Left hindlimb (tissue), 1 donor: ENCODE data around the gene BORCS8.
"Not testable (repeated sequence)": the region's sequence is repeated elsewhere in the genome, so short reads cannot be mapped to it uniquely, and the experiment has no call there.

Source experiments
- DNase-seq: peaks from one replicate; pipeline ENCODE4 v3.0.0-alpha.2; 2018

The BORCS8 gene

DNA sequence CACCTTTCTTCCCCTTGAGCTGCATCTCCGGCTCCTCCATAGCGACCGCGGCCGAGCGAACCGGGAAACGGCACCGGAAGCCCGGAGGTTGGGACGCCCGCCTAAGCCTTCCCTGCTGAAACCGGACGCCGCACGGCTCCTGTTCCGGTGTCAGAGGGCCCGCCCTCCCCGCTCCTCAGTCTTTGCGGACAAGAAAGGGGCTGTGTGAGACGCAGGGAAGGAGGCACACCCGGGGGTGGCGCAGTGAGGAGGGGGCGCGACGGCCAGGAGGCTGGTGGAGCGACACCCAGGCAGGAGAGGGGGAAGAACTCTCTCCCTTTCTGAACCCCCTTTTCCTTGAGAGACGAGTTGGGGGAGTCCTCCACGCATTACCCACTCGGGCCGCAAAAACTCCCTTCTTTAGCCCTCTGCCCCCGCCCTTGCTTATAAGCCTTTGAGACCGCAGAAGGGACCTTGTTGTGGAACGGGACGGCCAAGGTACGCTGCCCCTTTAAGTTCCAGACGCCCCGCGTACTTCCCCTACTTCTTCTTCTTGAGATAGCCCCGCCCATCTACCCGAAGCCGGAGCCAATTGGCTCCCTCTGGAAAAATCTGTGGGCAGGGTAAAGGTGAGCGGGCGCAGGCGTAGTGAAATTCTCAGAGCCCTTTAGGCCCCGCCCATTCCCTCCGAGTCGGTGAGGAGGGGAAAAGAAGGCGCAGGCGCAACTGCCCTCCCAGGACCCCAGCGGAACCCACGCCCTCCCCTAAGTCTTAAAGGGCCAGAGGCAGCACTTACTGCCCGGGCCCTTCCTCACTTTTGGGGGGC is at the start of gene BORCS8, which contains the start of gene RFXANK:
Gene BORCS8, minus strand, starts transcription at position 75 of the 805 bp plus-strand sequence. Its CDS starts 35 bp downstream, at position 40.
Gene RFXANK, plus strand, starts transcription at position 181 of the 805 bp plus-strand sequence. CDS start 1,689 bp downstream, outside the sequence.
- DNase-seq = peak; percentile 99

DNA sequence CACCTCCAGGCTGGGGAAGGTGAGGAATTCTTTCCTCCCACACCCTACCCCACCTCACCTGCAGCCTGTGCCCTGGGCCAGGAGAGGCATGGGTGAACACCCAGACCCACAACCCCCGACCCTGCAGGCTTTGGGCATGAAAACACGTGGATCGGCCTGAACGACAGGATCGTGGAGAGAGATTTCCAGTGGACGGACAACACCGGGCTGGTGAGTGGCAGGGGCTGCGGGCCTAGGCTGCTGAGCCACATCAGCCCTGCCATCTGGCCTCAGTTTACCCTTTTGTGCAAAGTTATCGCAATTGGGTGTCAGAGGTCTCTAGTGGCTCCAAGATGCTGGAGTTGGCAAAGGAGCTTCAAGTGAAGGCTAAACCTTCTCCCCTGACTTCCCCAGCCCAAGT is 48.5 kb upstream of the BORCS8 start:
- DNase-seq = no peak

DNA sequence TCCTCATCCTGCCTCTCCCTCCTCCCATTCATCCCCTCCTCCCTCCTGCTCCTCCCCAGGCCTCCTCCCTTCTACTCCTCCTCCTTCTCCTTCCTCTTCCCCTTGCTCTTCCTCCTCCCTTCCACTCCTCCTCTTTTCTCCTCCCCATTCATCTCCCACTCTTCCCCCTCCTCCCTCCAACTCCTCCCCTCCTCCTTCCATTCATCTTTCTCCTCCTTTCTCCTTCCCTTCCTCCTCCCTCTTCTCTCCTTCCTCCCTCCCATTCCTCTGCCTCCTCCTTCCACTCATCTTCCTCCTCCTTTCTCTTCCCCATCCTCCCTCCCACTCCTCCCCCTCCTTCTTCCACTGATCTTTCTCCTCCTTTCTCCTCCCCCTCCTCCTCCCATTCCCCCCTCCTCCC is 47.7 kb upstream of the BORCS8 start:
- DNase-seq = no peak

DNA sequence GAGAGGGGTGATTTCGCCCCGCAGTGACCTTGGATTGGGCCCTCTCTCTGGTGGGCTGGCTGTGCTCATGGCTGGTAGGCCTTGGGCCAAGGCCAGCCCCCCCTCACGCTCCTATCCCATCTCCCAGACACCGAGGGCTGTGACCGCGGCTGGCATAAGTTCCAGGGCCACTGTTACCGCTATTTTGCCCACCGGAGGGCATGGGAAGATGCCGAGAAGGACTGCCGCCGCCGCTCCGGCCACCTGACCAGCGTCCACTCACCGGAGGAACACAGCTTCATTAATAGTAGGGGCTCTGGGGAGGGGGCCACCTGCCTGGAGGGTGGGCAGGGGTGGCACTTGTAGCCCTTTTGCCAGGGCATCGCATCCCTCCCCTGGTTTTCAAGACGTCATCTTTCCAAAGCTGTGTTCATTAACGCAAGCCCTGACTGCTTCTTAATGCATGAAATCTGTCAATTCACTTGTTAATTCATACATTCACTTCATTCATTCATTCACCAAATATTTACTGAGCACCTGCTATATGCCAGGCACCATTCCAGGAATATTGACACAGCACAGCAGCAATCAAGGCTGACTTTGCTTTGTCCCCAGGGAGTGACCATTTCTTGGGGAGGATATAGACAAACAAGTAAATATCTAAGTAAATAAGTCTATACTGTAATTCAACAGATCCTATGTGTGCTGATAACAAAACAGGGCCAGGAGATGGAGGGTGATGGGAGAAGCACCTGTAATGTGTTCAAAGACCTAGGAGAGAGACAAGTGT is 46.4 kb upstream of the BORCS8 start:
- no peak for DNase-seq

DNA sequence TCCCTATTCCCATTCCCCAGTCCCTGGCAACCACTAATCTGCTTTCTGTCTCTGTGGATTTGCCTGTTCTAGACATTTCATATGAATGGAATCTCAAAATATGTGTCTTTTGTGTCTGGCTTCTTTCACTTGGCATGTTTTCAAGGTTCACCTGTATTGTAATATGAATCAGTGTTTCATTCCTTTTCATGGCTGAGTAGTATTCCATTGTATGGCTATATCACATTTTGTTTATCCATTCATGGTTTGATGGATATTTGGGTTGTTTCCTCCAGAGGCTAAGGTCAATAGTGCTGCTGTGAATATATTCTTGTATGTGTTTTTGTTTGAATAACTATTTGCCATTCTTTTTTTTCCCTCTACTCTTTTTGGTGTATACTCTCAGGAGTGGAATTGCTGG is 44.2 kb upstream of the BORCS8 start:
- no peak for DNase-seq

DNA sequence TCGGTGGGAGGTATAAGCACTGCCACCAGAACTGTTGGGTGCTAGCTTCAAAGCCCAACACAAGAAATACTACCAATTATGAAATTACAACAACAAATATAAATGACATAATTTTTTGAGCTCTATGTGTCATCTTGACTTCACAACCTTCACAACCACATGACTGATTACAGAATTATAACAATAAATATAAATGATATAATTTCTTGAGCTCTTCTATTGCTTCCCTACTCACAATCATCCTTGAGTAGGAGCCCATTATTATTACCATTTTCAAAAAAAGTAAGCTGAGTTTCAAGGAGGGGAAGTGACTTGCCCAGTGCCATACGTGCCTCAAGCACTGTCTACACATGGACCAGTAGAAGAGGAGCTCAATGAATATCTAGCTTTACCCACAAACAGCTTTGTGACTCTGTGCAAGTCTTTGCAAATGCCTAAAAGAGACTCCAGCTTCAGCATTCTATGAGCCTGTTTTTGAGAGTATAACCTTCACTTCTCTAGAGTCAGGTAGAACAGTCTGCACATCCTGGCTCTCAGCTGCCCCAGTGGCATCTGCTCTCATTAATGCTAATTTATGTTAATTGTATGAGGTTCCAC is 42.4 kb upstream of the BORCS8 start:
- no peak for DNase-seq

DNA sequence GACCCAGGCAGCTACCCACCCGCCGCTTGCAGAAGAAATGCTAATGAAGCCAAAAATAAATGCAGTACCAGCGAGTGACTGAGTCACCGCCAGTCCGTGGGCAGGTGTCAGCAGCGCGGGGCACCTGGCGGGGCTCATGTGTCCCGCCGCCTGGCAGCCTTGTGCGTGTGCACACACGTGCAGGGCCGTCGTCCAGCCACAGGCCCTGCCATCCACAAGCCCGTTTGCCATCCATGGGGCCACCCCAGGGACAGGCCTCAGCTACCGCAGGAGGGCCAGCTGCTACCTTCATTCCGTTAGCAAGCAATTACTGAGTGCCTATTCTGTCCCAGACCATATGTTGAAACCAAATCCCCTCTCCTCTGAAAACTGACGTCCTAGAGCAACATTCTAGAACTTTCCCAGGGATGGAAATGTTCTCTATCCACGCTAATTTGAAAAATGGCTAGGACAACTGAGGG is 40.3 kb upstream of the BORCS8 start:
- no peak for DNase-seq

DNA sequence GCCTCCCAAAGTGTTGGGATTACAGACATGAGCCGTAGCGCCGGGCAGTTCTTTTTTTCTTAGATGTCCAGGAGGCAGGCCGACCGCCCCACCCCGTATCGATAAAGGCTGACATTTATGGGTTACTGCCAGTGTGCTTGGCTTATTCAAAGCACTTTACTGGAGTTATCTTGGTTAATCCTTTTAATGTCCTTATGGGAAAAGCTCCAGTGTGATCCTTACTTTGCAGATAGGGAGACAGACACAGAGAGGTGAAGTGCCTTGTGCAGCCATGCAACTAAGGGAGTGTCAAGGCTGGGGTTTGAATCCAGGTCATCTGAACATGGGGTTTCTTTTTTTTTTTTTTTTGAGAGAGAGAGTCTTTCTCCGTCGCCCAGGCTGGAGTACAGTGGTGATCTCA is 39.0 kb upstream of the BORCS8 start:
- DNase-seq = no peak

DNA sequence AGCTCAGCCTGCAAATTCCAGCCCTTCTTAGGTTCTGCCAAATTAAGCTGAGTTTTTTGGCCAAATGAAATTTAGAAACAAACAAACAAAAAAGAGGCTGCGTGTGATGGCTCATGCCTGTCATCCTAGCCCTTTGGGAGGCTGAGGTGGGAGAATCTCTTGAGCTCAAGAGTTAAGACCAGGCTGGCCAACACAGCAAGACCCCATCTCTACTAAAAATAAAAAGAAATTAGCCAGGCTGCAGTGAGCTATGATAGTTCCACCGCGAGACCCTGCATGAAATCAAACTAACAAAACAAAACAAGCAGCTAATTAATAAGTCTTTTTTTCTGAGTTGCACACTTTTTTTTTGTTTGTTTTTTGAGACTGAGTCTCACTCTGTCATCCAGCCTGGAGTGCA is 37.7 kb upstream of the BORCS8 start:
- no peak for DNase-seq

DNA sequence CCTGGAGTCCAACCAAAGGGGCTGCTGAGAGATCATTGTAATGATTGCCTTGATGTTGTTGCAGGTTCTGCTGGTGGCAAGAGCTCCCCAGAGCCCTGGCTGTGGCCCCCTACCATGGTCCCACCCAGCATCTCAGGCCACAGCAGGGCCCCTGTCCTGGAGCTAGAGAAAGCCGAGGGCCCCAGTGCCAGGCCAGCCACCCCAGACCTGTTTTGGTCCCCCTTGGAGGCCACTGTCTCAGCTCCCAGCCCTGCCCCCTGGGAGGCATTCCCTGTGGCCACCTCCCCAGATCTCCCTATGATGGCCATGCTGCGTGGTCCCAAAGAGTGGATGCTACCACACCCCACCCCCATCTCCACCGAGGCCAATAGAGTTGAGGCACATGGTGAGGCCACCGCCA is 35.3 kb upstream of the BORCS8 start:
- no peak for DNase-seq

DNA sequence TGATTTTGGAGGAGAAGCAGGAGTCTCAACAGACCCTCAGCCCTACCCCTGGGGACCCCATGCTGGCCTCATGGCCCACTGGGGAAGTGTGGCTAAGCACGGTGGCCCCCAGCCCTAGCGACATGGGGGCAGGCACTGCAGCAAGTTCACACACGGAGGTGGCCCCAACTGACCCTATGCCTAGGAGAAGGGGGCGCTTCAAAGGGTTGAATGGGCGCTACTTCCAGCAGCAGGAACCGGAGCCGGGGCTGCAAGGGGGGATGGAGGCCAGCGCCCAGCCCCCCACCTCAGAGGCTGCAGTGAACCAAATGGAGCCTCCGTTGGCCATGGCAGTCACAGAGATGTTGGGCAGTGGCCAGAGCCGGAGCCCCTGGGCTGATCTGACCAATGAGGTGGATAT is 34.7 kb upstream of the BORCS8 start:
- DNase-seq = no peak

DNA sequence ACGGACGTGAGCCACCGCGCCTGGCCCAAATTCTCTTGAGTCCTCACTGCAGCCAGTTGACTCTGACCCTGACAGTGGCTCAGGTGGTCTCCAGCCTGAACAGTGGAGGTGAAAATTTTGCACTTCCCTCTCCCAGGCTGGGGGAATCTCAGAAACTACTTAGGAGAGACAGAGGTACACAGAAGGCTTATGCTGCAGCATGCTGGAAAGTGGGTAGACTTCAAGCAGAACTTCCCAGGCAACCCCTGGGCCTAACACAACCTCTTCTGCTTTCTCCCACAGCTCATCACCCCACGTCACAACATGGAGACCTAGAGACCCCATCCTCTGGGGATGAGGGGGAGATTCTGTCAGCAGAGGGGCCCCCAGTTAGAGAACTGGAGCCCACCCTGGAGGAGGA is 34.3 kb upstream of the BORCS8 start:
- no peak for DNase-seq

DNA sequence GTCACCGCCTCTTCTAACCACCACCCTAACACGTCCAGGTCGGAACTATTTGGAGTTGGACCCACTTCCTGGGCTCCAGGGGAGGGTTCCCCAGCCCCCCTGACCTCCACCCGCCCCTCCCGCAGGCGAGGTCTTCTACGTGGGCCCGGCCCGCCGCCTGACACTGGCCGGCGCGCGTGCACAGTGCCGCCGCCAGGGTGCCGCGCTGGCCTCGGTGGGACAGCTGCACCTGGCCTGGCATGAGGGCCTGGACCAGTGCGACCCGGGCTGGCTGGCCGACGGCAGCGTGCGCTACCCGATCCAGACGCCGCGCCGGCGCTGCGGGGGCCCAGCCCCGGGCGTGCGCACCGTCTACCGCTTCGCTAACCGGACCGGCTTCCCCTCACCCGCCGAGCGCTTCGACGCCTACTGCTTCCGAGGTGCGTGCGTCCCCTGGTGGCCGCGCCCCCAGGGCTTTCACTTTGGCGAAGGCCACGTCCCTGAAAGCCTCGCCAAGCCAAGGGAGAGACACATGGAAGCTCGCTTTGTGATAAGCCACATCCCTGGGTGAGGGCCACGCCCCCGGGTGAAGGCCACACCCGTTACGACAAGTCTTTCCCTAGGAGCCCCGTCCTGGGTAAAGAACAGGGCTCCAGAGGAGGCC is 33.0 kb upstream of the BORCS8 start:
- no peak for DNase-seq

DNA sequence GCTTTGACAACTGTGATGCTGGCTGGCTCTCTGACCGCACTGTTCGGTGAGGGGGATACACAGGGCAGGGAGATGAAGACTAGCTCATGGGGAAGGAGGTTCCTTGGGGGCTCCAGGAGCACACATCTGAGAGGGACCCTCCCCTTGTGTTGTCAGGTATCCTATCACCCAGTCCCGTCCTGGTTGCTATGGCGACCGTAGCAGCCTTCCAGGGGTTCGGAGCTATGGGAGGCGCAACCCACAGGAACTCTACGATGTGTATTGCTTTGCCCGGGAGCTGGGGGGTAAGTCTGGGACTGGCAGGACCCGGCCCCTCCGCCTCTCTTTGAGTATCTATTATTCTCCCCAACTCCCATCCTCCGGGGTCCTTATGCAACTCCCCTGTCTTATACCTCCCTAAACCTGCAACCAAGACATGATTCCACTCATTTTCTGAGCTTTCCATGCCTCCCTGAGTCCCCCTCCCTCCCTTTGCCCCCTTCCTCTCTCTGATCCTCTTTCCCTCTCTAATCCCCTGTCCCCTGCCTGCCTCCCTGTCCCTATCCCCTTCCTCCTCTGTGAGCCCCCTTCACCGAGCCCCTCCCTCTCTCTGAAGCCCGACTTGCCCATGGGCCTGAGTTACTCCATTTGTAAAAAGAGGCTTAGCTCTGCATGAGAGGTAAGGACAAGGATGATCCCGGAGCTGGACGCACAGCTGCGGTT is 32.3 kb upstream of the BORCS8 start:
- DNase-seq = no peak

DNA sequence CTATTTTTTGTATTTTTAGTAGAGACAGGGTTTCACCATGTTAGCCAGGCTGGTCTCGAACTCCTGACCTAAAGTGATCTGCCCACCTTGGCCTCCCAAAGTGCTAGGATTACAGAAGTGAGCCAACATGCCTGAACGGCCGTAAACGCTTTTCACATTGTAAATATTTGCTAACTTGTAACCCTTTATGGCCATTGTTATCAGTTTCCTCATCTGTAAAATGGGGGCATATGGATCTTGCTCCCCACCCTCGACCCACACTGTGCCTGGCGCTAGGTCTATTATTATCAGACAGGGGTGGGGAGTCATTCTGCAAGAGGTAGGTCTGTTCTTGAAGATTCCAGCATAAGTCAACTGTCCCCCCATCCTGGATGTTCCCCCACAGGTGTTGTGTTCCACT is 31.7 kb upstream of the BORCS8 start:
- no peak for DNase-seq

DNA sequence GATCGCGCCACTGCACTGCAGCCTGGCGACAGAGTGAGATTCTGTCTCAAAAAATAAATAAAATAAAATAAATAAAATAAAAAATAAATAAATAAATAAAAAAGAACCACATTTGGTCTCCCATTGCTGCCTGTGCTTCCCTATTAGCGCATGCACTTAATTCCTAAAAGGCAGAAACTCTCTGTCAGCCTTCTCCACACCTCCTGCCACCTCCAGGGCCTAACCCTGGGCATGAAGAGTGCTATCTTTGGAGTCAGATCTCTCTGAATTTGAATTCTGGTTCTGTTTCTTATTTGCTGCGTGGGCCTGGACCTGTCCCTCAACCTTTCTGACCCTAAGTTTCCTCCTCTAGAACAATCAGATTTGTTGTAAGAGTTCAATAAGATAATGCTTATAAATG is 31.1 kb upstream of the BORCS8 start:
- no peak for DNase-seq

DNA sequence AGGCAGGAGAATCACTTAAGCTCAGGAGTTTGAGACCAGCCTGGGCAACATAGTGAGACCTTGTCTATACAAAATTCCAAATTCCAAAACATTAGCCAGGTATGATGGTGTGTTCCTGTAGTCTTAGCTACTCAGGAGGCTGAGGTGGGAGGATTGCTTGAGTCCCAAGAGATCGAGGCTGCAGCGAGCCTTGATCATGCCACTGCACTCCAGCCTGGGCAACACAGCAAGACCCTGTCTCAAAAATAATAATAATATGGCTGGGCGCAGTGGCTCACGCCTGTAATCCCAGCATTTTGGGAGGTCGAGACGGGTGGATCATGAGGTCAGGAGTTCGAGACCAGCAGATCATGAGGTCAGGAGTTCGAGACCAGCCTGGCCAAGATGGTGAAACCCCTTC is 29.0 kb upstream of the BORCS8 start:
- DNase-seq = not testable (repeated sequence)

DNA sequence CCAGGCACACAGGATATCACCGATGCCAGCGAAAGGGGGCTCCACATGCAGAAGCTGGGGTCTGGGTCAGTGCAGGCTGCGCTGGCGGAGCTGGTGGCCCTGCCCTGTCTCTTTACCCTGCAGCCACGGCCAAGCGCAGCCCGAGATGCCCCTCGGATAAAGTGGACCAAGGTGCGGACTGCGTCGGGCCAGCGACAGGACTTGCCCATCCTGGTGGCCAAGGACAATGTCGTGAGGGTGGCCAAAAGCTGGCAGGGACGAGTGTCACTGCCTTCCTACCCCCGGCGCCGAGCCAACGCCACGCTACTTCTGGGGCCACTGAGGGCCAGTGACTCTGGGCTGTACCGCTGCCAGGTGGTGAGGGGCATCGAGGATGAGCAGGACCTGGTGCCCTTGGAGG is 27.0 kb upstream of the BORCS8 start:
- DNase-seq = no peak

DNA sequence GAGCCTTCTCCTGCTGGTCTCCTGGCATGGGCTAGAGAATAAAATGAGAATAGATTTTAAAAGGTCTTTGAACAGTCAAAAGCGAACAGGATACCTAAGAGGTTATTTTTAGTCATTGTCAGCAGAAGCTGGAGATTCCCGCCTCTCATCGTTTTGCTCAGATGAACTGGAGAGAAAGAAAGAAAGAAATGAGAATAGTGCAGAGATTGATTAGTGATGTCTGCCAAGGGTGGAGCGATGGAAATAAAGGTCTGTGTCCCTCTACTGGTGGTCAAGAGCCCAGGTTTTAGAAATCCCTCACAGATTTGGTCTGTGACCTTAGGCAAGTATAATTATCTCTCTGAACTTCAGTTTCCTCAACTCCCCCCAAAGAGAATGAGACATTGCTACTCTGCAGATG is 25.1 kb upstream of the BORCS8 start:
- DNase-seq = no peak

DNA sequence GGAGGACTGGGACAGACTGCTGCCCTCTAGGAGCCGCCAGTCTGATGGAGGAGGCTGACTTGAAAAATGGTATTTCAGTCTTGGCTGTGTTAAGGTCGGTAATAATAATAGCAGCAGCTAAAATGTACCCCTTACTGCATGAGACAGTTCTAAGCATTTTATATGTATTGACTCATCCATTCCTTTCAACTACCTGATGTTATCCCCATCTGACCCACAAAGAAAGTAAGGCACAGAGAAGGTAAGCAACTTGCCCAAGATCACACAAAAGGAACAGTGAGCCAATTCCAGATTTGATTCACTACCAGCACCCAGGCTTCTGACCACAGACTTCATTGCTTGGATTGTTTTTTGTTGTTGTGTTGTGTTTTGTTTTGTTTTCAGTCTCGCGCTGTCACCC is 23.8 kb upstream of the BORCS8 start:
- DNase-seq = no peak

DNA sequence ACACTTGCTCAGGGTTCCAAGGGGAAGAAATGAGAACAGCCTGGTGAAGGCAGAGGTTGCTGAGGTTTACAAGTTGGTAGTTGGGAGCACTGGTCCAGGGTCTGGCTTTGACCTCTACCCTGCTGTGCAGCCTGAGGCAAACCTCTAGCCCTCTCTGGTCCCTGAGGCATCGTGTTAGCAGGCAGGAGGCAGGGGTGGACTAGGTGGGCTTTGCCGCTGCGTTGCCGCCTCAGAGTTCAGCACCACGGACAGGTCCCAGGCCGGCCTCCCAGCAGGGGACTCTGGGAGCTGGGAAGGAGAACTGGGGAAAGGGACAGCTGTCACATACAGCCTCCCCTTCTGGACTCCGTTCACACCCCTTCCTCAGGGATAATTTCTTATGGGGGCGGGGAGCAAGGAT is 22.9 kb upstream of the BORCS8 start:
- peak; percentile 66 for DNase-seq

DNA sequence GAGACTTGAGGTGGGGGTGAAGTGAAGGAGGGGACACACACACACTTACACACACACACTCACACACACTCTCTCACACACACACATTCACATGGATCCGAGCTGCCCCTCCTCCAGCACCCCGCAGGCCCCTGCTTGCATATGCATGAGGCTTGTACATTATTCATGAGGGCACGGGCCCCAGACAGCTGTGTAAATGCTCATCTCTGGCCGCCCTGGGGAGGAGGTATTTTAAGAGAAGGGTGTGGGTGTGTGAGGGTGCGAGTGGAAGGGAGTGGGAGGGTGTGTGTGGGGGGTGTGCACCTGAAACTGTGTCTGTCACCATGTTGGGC is 22.2 kb upstream of the BORCS8 start:
- no peak for DNase-seq
